HEK293 (cell line): ENCODE results near the gene CD46.

Source experiments
- CTCF ChIP-seq: fragments of 450-650 bp; formaldehyde crosslinking; IDR thresholded peaks from 2 replicates; pipeline ENCODE4 v1.5.1; 2016; ENCODE audit warnings: missing biosample characterization, missing genetic modification characterization
- MEIS1 ChIP-seq: sonication (generic); formaldehyde crosslinking; IDR thresholded peaks from 2 replicates; pipeline ENCODE4 v1.8.1; 2022; ENCODE audit warnings: missing genetic modification reagents, mild to moderate bottlenecking, borderline replicate concordance
- ZBTB1 ChIP-seq: fragments of 450-650 bp; formaldehyde crosslinking; IDR thresholded peaks from 2 replicates; pipeline ENCODE4 v1.5.1; 2016; ENCODE audit warnings: missing biosample characterization, missing genetic modification characterization
- ZEB2 ChIP-seq: fragments of 450-650 bp; formaldehyde crosslinking; IDR thresholded peaks from 2 replicates; pipeline ENCODE4 v1.5.1; 2016; ENCODE audit warnings: missing biosample characterization, missing genetic modification characterization
- ZNF175 ChIP-seq: fragments of 450-650 bp; formaldehyde crosslinking; IDR thresholded peaks from 2 replicates; pipeline ENCODE4 v1.5.1; 2016; ENCODE audit warnings: missing biosample characterization, missing genetic modification characterization
- ZNF211 ChIP-seq: fragments of 450-650 bp; formaldehyde crosslinking; IDR thresholded peaks from 2 replicates; pipeline ENCODE4 v1.5.1; 2016; ENCODE audit warnings: low read depth, missing biosample characterization, missing genetic modification characterization
- ZNF23 ChIP-seq: fragments of 450-650 bp; formaldehyde crosslinking; IDR thresholded peaks from 2 replicates; pipeline ENCODE4 v1.5.1; 2016; ENCODE audit warnings: missing biosample characterization, missing genetic modification characterization, borderline replicate concordance
- ZNF335 ChIP-seq: fragments of 450-650 bp; formaldehyde crosslinking; conservative IDR thresholded peaks from 2 replicates; pipeline ENCODE4 v1.5.1; 2016; ENCODE audit warnings: missing biosample characterization, missing genetic modification characterization
- ZNF629 ChIP-seq: fragments of 450-650 bp; formaldehyde crosslinking; IDR thresholded peaks from 2 replicates; pipeline ENCODE4 v1.5.1; 2017; ENCODE audit warnings: missing biosample characterization, missing genetic modification characterization
- ZNF777 ChIP-seq: fragments of 450-650 bp; formaldehyde crosslinking; IDR thresholded peaks from 2 replicates; pipeline ENCODE4 v1.5.1; 2017; ENCODE audit warnings: missing biosample characterization, missing genetic modification characterization, borderline replicate concordance
- ZNF792 ChIP-seq: fragments of 450-650 bp; formaldehyde crosslinking; IDR thresholded peaks from 2 replicates; pipeline ENCODE4 v1.5.1; 2016; ENCODE audit warnings: missing biosample characterization, missing genetic modification characterization

DNA sequence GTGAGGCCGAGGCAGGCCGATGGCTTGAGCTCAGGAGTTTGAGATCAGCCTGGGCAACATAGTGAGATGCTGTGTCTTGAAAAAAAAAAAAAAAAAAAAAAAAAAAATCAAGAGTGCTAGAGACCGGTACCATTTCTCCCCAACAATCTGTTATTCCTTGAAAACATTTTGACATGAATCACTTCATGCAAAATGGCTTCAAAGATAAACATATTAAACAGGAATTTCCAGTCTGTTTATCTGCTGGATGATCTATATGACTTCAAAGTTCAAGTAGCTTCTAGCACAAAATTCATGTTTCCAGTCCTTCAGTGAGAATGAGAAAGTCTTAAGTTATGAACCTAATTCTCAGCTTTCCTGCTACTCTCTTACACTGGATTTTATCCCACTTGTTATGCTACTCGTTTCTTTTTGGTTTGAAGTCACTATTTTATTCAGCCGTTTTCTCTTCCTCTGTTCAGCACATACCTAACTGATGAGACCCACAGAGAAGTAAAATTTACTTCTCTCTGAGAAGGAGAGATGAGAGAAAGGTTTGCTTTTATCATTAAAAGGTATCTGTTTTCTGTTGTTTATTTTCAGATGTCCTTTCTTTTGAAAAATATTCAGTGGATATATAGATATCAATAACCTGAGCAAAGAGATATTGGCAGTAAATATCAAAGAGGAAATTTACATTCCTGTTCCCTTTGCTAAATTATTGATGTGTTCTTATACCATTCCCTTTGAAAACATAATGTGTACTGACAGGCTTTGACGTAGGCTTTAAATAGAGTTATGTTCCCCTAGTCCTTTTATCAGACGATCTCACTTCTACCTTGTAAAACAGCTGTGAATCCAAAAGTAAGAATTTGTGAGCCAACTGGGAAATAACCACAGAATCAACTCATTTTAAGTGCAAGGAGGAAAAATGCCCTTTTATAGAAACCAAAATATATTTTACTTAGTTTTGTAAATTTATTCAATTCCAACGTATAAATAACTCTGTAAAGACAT lies 38.2 kb downstream of the CD46 start:
- no peak for TF ChIP-seq CTCF
- no peak for TF ChIP-seq ZBTB1 (tag by site-specific recombination)
- TF ChIP-seq ZNF211, result no peak
- no peak for TF ChIP-seq ZNF23 (tag by site-specific recombination)
- no peak for TF ChIP-seq ZNF629
- TF ChIP-seq ZNF792 (tag by site-specific recombination), result no peak
- no peak for TF ChIP-seq MEIS1 (CRISPR knock-in tag)
- TF ChIP-seq ZNF335 (tag by site-specific recombination), result no peak
- no peak for TF ChIP-seq ZNF175 (tag by site-specific recombination)
- TF ChIP-seq ZNF777 (tag by site-specific recombination), result no peak
- no peak for TF ChIP-seq ZEB2 (tag by site-specific recombination)
